Gastrocnemius medialis (tissue), 4 donors: ENCODE results near the gene NUDT8. TPM values are rescaled to one million over a fixed set of nuclear protein-coding genes. Genes with fewer than 3 reads are reported as not detected.

Experiments used
- ATAC-seq, 2 donors: fragments of 150-250 bp; one replicate each; pipeline ENCODE4 v1.9.1; 2016
- DNase-seq, 2 donors: peaks; one replicate each; pipeline ENCODE4 v3.0.0-alpha.2; 2019
- H3K27ac ChIP-seq, 4 donors: fragments of 200-600 bp; sonication (generic); 1 replicate in 1 of 4; 2 replicates in 3 of 4; pipeline ENCODE4 v1.5.1; 2016 to 2018; ENCODE audit warnings: mild to moderate bottlenecking in 2 of 4, moderate library complexity in 1 of 4
- H3K27me3 ChIP-seq, 3 donors: fragments of 200-600 bp; sonication (generic) in 2 of 3; 1 replicate in 1 of 3; 2 replicates in 2 of 3; pipeline versions ENCODE4 v1.5.1 to v1.6.0; 2016 to 2019; ENCODE audit warnings: mild to moderate bottlenecking in 1 of 3, moderate library complexity in 1 of 3
- H3K36me3 ChIP-seq, 2 donors: fragments of 200-600 bp; sonication (generic) in 1 of 2; one replicate each; pipeline ENCODE4 v1.5.1; 2017 to 2018
- H3K4me1 ChIP-seq, 2 donors: fragments of 200-600 bp; sonication (generic) in 1 of 2; one replicate each; pipeline ENCODE4 v1.5.1; 2016 to 2017; ENCODE audit warnings: mild to moderate bottlenecking in 2 of 2
- H3K4me3 ChIP-seq, 4 donors: fragments of 200-600 bp; sonication (generic) in 3 of 4; 1 replicate in 1 of 4; 2 replicates in 3 of 4; pipeline ENCODE4 v1.5.1; 2016 to 2019; ENCODE audit warnings: mild to moderate bottlenecking in 2 of 4
- H3K9me3 ChIP-seq, 3 donors: fragments of 200-600 bp; sonication (generic) in 2 of 3; 1 replicate in 1 of 3; 2 replicates in 2 of 3; pipeline ENCODE4 v1.5.1; 2016 to 2019
- POLR2A ChIP-seq, 2 donors: fragments of 450-650 bp; IDR thresholded peaks; one replicate each; pipeline ENCODE4 v1.6.1; 2017; ENCODE audit warnings: antibody characterized with exemption in 2 of 2, mild to moderate bottlenecking in 2 of 2, moderate library complexity in 2 of 2
- in situ Hi-C, 4 donors: fragments of 200-750 bp; cut with MboI; loops; one replicate each; pipeline versions ENCODE4 v1.15.0 to v1.8.0; 2017; ENCODE audit warnings: low sequenced_read_pairs in 4 of 4
- intact Hi-C: fragments of 100-400 bp; cut with DNase I; formaldehyde crosslinking; loops from one replicate; pipeline ENCODE4 v1.15.1; 2023; ENCODE audit warnings: low total_unique reads
- total RNA-seq, 4 donors: library from RNA; depleted of rRNA; stranded (reverse); fragments of >200 nt; gene quantifications; one replicate each; pipeline versions ENCODE4 v1.1.0 to v1.2.3, GENCODE V29; 2016
- TF ChIP-seq, protein P1 (sequence below), 5 experiments: fragments of 450-650 bp in 3 of 5; fragments of 200-600 bp in 2 of 5; sonication (generic) in 2 of 5; IDR thresholded peaks in 4 of 5; conservative IDR thresholded peaks in 1 of 5; 1 replicate in 4 of 5; 2 replicates in 1 of 5; pipeline ENCODE4 v1.5.1; 2016 to 2019; ENCODE audit warnings: antibody characterized with exemption in 5 of 5, mild to moderate bottlenecking in 3 of 5, moderate library complexity in 3 of 5

NUDT8 gene
- total RNA-seq, 4 donors from 2014 or later, result 23.3 to 42.4 (median 36.2) TPM

DNA sequence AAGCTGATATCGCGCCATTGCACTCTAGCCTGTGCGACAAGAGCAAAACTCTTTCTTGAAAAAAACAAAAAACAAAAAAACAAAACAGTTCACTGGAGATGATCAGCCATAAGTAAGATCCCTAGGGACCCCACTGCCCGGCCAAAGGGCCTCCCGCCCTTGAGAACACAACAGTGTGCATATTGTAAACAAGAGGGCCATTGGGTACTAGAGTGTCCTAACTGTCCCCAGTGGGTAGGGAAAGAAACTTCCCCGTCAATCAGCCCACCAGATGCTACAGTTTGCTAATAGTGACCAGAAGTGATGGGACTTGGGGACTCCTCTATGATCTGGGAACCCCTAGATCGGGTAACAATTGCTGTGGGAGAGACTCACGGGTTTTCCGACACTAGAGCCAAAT lies 24.5 kb upstream of the NUDT8 start:
- Histone ChIP-seq H3K9me3 (no peaks in the 10 kb centered on the region), H3K4me1 (no peaks in the 10 kb centered on the region), H3K36me3 (no peaks in the 10 kb centered on the region), H3K4me3 (no peak overlapping the region), H3K27ac (no peak overlapping the region), H3K27me3 (peaks cover 0 to 3% (median 0%) of the 10 kb centered on the region in 3 donors)
- no peak for ATAC-seq
- in situ Hi-C loops (no loop called here), intact Hi-C loops (no loop called here)
- no peak for TF ChIP-seq POLR2A (IDR thresholded peaks at IDR 0.05)
- TF ChIP-seq, protein P1, sequence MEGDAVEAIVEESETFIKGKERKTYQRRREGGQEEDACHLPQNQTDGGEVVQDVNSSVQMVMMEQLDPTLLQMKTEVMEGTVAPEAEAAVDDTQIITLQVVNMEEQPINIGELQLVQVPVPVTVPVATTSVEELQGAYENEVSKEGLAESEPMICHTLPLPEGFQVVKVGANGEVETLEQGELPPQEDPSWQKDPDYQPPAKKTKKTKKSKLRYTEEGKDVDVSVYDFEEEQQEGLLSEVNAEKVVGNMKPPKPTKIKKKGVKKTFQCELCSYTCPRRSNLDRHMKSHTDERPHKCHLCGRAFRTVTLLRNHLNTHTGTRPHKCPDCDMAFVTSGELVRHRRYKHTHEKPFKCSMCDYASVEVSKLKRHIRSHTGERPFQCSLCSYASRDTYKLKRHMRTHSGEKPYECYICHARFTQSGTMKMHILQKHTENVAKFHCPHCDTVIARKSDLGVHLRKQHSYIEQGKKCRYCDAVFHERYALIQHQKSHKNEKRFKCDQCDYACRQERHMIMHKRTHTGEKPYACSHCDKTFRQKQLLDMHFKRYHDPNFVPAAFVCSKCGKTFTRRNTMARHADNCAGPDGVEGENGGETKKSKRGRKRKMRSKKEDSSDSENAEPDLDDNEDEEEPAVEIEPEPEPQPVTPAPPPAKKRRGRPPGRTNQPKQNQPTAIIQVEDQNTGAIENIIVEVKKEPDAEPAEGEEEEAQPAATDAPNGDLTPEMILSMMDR (IDR thresholded peaks at IDR 0.05 in 4 of 5, conservative IDR thresholded peaks at IDR 0.05 in 1 of 5), result no peak
- DNase-seq, result no peak

DNA sequence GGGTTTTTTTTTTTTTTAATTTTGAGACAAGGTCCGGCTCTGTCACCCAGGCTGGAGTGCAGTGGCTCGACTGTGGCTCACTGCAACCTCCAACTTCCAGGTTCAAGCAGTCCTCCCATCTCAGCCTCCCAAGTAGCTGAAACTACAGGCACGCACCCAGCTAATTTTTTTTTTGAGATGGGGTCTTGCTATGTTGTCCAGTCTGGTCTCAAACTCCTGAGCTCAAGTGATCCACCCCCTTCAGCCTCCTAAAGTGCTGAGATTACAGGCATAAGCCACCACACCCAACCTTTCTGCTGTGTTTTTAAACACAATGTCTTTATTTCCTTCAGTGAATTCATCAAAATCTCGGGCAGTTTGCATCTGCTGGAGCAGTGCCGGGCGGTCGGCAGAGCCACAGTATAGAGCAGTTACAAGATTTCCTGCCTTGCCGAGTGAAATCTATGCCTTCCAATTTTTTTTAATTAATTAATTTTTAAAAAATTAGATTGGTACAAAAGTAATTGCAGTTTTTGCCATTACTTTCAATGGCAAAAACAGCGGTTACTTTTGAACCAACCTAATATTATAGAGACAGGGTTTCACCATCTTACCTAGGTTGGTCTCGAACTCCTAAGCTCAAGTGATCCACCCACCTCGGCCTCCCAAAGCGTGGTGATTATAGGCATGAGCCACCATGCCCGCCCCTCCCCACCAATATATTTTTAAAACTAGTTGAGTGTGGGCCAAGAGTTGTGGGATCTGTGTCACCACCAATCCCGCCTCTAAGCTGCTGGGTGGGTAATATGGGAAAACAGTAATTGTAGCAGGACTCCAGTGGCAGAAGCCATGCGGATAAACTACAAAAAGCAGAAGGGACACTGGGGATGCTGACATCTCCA lies 23.5 kb upstream of the NUDT8 start:
- no peak overlapping the region for H3K27ac ChIP-seq
- H3K9me3 ChIP-seq, result no peaks in the 10 kb centered on the region
- TF ChIP-seq, protein P1 (IDR thresholded peaks at IDR 0.05 in 4 of 5, conservative IDR thresholded peaks at IDR 0.05 in 1 of 5), result no peak
- TF ChIP-seq POLR2A (IDR thresholded peaks at IDR 0.05), result no peak
- intact Hi-C loops (no loop called here), in situ Hi-C loops (no loop called here)
- ATAC-seq, result no peak
- DNase-seq, result no peak
- H3K36me3 ChIP-seq, result no peaks in the 10 kb centered on the region
- H3K27me3 ChIP-seq, result peaks cover 0 to 5% (median 0%) of the 10 kb centered on the region in 3 donors
- H3K4me1 ChIP-seq, result no peaks in the 10 kb centered on the region
- no peak overlapping the region for H3K4me3 ChIP-seq

DNA sequence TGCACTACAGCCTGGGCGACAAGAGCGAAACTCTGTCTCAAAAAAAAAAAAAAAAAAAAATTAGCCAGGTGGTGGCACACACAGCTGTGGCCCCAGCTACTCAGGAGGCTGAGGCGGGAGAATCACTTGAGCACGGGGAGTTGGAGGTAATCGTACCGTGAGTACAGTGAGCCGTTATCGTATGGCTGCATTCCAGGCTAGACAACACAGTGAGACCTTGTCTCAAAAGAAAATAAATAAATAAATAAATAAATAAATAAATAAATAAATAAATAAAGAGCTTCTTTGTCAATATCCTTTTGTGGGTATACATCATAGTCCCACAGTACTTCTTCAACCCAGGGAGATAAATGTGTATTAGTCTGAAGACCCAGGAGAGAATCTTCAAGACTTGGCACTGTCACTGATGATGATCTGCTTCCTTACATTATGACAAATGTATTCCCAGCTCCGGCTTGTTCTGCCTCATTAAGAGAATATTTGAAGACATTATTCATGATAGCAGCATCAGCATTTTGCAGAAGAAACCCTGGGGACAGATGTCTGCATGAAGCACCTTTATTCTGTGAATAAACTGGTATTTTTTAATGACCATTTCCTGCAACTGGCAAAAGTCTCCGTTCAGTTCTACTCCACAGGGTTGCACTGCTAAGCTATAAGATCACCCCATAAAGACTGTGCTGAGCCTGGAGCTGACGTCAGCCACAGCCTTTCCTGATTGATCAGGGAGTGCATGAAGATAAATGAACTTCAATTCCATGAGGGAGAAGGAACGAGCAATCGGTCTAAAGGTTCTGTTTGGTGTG lies 22.4 kb upstream of the NUDT8 start:
- in situ Hi-C loops (no loop called here), intact Hi-C loops (no loop called here)
- DNase-seq, result no peak
- H3K36me3 ChIP-seq, result no peaks in the 10 kb centered on the region
- no peak for ATAC-seq
- no peaks in the 10 kb centered on the region for H3K9me3 ChIP-seq
- H3K4me1 ChIP-seq, result no peaks in the 10 kb centered on the region
- peaks cover 0 to 5% (median under 1%) of the 10 kb centered on the region in 3 donors for H3K27me3 ChIP-seq
- no peak overlapping the region for H3K27ac ChIP-seq
- TF ChIP-seq, protein P1 (IDR thresholded peaks at IDR 0.05 in 4 of 5, conservative IDR thresholded peaks at IDR 0.05 in 1 of 5), result no peak
- no peak for TF ChIP-seq POLR2A (IDR thresholded peaks at IDR 0.05)
- H3K4me3 ChIP-seq, result no peak overlapping the region

DNA sequence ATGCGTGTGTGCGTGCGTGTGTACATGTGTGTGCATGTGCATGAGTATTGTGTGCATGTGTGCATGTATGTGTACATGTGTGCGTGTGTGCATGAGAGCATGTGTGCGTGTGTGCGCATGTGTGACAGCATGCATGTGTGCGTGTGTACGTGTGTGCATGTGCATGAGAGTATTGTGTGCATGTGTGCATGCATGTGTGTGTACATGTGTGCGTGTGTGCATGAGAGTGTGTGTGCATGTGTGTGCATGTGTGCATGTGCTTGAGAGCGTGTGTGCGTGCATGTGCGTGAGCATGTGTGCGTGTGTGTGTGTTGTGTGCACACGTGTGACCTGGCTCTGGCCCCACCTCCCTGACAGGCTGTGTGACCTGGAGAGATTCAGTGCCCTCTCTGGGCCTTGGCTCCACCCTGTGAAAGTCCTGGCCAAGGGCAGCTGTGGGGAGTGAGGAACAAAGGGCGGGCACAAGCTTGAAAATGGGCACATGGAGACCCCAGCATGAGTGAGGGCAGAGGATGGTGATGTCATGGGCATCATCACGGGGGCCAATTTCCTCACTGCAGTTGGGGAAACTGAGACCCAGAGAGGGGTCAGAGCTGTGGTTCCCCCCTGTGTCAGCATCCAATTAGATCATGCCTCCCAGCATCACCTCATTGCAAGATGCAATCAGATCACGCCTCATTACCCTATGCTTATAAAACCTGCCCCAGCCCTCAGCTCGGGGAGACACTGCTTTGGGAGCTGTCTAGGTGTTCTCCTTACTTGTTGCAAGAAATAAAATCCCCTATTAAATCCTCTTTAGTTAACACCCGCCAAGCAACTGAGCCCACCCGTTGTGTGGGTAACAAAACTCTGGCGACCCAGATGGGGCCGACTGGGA lies 20.1 kb upstream of the NUDT8 start:
- no peaks in the 10 kb centered on the region for H3K9me3 ChIP-seq
- H3K27ac ChIP-seq, result no peak overlapping the region
- H3K4me3 ChIP-seq, result peak overlapping the region; percentile 31 to 50 (median 40)
- no peaks in the 10 kb centered on the region for H3K4me1 ChIP-seq
- H3K27me3 ChIP-seq, result peaks cover 0 to 5% (median 2%) of the 10 kb centered on the region in 3 donors
- intact Hi-C loops, result loop anchor here (10.0 kb wide), 1 partner anchor 55 kb away; no protein-coding TSS in a partner anchor
- in situ Hi-C loops, result no loop called here
- H3K36me3 ChIP-seq, result no peaks in the 10 kb centered on the region
- ATAC-seq (no peak), DNase-seq (no peak)
- TF ChIP-seq, protein P1 (IDR thresholded peaks at IDR 0.05 in 4 of 5, conservative IDR thresholded peaks at IDR 0.05 in 1 of 5), result no peak
- TF ChIP-seq POLR2A (IDR thresholded peaks at IDR 0.05), result no peak
